Erythroblast (primary cell): ENCODE results near the gene MRE11.

Experiments
- GATA1 ChIP-seq: IDR thresholded peaks from 2 replicates; pipeline ENCODE4 v1.6.1; 2011; ENCODE audit warnings: low read depth, mild to moderate bottlenecking, control low read depth, low read length, moderate library complexity
- POLR2A ChIP-seq: IDR thresholded peaks from 2 replicates; pipeline ENCODE4 v1.6.1; 2011; ENCODE audit warnings: mild to moderate bottlenecking, low read length

GRCh38 chr11:94452988-94453387 lies 40.7 kb downstream of the MRE11 start:
- TF ChIP-seq GATA1, result no peak
- no peak for TF ChIP-seq POLR2A
